K562 (cell line): ENCODE data around the gene MYO15B. TPM values are rescaled to one million over a fixed set of nuclear protein-coding genes. Genes with fewer than 3 reads are reported as not detected.

Experiments used
- ATAC-seq: fragments of 200-7000 bp; cut with Tn5 transposase; 3 replicates; pipeline ENCODE4 v1.9.1; 2020; ENCODE audit warnings: moderate library complexity
- BruUV-seq: library from RNA; stranded (reverse); fragments of 400-500 nt; replicated peaks from 2 replicates; lab custom pipeline; 2021; lab: Mats Ljungman, UMichigan
- CTCF ChIA-PET: fragments of 300-600 bp; formaldehyde crosslinking; extraction: SDS; loops from one replicate; lab custom pipeline; 2021; ENCODE audit warnings: low intra/inter-chr PET ratio; lab: Yijun Ruan, JAX
- POLR2A ChIA-PET: fragments of 300-600, 350-650 bp; sonication (Branson Sonifier 250); formaldehyde crosslinking; extraction: SDS; loops from one replicate; lab custom pipeline; 2021; ENCODE audit warnings: antibody characterized with exemption, inconsistent platforms; lab: Yijun Ruan, JAX
- DNase-seq, 4 experiments: peaks; one replicate each; pipeline versions ENCODE4 v3.0.0 to v3.0.0-alpha.2; 2011 to 2018; ENCODE audit warnings: low spot score in 3 of 4, mixed read lengths in 3 of 4; ENCODE audit errors: extremely low read depth in 1 of 4
- FAIRE-seq: peaks from 2 replicates; lab custom pipeline; 2011; peaks lifted over from hg19 to GRCh38; lab: Jason Lieb, UNC
- H2AFZ ChIP-seq: 2 replicates; pipeline ENCODE4 v1.6.0; 2011; ENCODE audit warnings: low read depth, low read length, control low read depth, inconsistent platforms
- H3K27ac ChIP-seq: fragments of 200-600 bp; 3 replicates; pipeline ENCODE4 v1.8.0; 2011; ENCODE audit warnings: low read depth, mild to moderate bottlenecking, control low read depth, inconsistent platforms, low read length, moderate library complexity, mixed read lengths; ENCODE audit errors: extremely low read depth
- H3K27me3 ChIP-seq, 2 experiments: fragments of 300-600 bp in 1 of 2; 2 replicates in 1 of 2; 3 replicates in 1 of 2; pipeline versions ENCODE4 v1.6.0 to v1.8.0; 2011; ENCODE audit warnings: inconsistent platforms in 2 of 2, low read length in 2 of 2, mild to moderate bottlenecking in 1 of 2, mixed read lengths in 1 of 2, moderate library complexity in 1 of 2; ENCODE audit not compliant: control insufficient read depth in 2 of 2, insufficient read depth in 2 of 2
- H3K36me3 ChIP-seq: fragments of 300-600 bp; 3 replicates; pipeline ENCODE4 v1.8.0; 2011; ENCODE audit warnings: mild to moderate bottlenecking, low read length, inconsistent platforms; ENCODE audit not compliant: control insufficient read depth, insufficient read depth
- H3K4me1 ChIP-seq, 2 experiments: fragments of 200-600 bp in 1 of 2; replicated peaks in 1 of 2; 2 replicates in 1 of 2; 3 replicates in 1 of 2; pipeline versions ENCODE4 v1.5.1 to v1.8.0; 2011; ENCODE audit warnings: inconsistent platforms in 2 of 2, low read length in 2 of 2, mild to moderate bottlenecking in 1 of 2, mixed read lengths in 1 of 2, moderate library complexity in 1 of 2; ENCODE audit not compliant: control insufficient read depth in 2 of 2, insufficient read depth in 2 of 2
- H3K4me2 ChIP-seq: 2 replicates; pipeline ENCODE4 v1.6.1; 2011; ENCODE audit warnings: low read length, control low read depth, inconsistent platforms, mixed read lengths; ENCODE audit not compliant: insufficient read depth
- H3K4me3 ChIP-seq: fragments of 200-600 bp; sonication (generic), shearing (Covaris generic); 2 replicates; pipeline ENCODE4 v1.5.1; 2016; ENCODE audit warnings: control low read depth, inconsistent platforms
- H3K79me2 ChIP-seq: fragments of 200-600 bp; 3 replicates; pipeline ENCODE4 v1.8.0; 2011; ENCODE audit warnings: low read length, inconsistent platforms; ENCODE audit not compliant: control insufficient read depth, insufficient read depth
- H3K9ac ChIP-seq, 2 experiments: 2 replicates each; pipeline versions ENCODE4 v1.6.0 to v1.6.1; 2011; ENCODE audit warnings: low read depth in 2 of 2, low read length in 2 of 2, control low read depth in 1 of 2, inconsistent platforms in 1 of 2, mild to moderate bottlenecking in 1 of 2, mixed read lengths in 1 of 2; ENCODE audit not compliant: insufficient read depth in 1 of 2
- H3K9me1 ChIP-seq: one replicate; pipeline ENCODE4 v1.6.0; 2011; ENCODE audit warnings: inconsistent platforms, mild to moderate bottlenecking, low read length, moderate library complexity; ENCODE audit not compliant: control insufficient read depth, insufficient read depth
- H3K9me3 ChIP-seq: replicated peaks from 2 replicates; pipeline ENCODE4 v1.5.1; 2011; ENCODE audit warnings: low read depth, low read length, inconsistent platforms; ENCODE audit not compliant: control insufficient read depth, insufficient read depth
- H4K20me1 ChIP-seq: replicated peaks from 2 replicates; pipeline ENCODE4 v1.6.1; 2011; ENCODE audit warnings: low read length, inconsistent platforms, mixed read lengths; ENCODE audit not compliant: control insufficient read depth, insufficient read depth
- ELF4 ChIP-seq: fragments of 450-650 bp; formaldehyde crosslinking; IDR thresholded peaks from 2 replicates; pipeline ENCODE4 v1.4.0; 2022; ENCODE audit warnings: missing genetic modification characterization
- ZNF253 ChIP-seq: fragments of 250-450 bp; sonication (Bioruptor Pico); conservative IDR thresholded peaks from 2 replicates; pipeline ENCODE4 v1.6.1; 2021; ENCODE audit warnings: mild to moderate bottlenecking
- WGBS: fragments of 100-300 bp; shearing (Covaris generic); methylation state at CpG from one replicate; pipeline ENCODE4 v1.1.6; 2016; ENCODE audit warnings: low coverage, mixed read lengths; ENCODE audit not compliant: insufficient coverage; ENCODE audit errors: missing lambda C conversion rate; 5-methylcytosine and 5-hydroxymethylcytosine counted together
- in situ Hi-C: fragments of 300-500 bp; cut with MboI; formaldehyde crosslinking; loops from 4 replicates; pipeline ENCODE4 v1.15.0; 2018; ENCODE audit warnings: inconsistent platforms, mixed read lengths
- intact Hi-C: fragments of 100-400 bp; cut with micrococcal nuclease; formaldehyde crosslinking; loops from 2 replicates; pipeline ENCODE4 v1.14.2; 2022
- polyA plus RNA-seq, 8 experiments: library from polyadenylated mRNA; depleted of rRNA in 4 of 8; stranded (reverse) in 5 of 8; unstranded in 3 of 8; fragments of >200 nt; fragmentation: Nextera tagmentation in 2 of 8; fragmentation: Illumina TruSeq in 1 of 8; extraction: Ambion mirVana in 2 of 8; extraction: Trizol in 1 of 8; gene quantifications; 2 replicates each; pipeline versions ENCODE4 v1.2.1 to v1.2.3, GENCODE V29; 2011 to 2014; ENCODE audit warnings: inconsistent platforms in 1 of 8, missing spikeins in 1 of 8
- total RNA-seq, 7 experiments: library from RNA; depleted of rRNA in 6 of 7; stranded (reverse); fragments of >200 nt in 6 of 7; fragmentation: Illumina TruSeq in 2 of 7; extraction: Trizol in 2 of 7; gene quantifications; 2 replicates each; pipeline versions ENCODE4 v1.2.1 to v1.2.3, GENCODE V29; 2011 to 2021; ENCODE audit warnings: low replicate concordance in 1 of 7
- TF ChIP-seq, protein P1 (sequence below), 2 experiments: fragments of 150-350 bp in 1 of 2; IDR thresholded peaks; 2 replicates each; pipeline ENCODE4 v1.6.1; 2012 to 2016; ENCODE audit warnings: low read depth in 2 of 2, low read length in 2 of 2, mild to moderate bottlenecking in 1 of 2, moderate library complexity in 1 of 2

The MYO15B gene
- total and polyA plus RNA-seq, 9 of the 15 experiments (the other 6 are each of a cell fraction or from before 2014, with no cell fraction given) = 0.05 to 3.1 (median 0.83) TPM; not detected in 2

DNA sequence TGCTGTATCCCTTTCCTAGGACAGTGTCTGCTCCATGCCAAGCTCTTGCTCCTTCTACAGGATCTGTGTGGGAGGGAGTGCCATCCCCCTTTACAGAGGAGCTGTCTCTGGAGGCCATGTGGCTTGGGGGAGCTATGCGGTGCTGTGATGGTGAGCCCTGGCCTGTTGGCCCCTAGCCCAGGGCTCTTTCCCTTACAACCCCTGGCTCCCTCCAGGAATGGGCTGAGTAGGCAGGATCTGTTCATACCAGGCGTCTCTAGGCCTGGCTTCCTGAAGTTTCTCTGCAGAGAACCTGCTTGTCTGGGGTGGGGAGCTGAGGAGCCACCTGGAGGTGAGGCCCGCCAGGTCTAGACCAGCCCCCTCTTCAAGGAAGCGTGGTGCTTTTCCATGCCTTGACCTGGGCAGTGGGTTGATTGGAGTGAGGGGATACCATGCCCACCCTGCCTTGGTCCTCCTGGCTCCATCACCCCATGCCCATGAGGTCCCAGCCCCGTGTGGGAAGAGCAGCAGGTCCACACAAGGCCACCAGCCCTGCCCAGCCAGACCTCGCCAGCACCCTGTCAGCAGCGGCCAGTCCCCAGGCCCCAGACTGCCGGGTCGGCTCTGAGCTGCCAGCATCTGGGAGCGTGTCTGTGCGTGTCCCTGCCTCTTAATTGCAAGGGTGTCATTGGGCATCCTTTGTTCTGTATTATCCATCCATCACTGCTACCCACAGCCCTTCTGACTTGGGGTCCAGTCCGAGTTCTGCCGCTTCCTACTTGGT is 47.5 kb upstream of the MYO15B start:
- Histone ChIP-seq H3K4me1 (peaks cover 6 to 40% of the 10 kb centered on the region in 2 experiments; a peak in 3 of 5 replicates), H2AFZ (no peak overlapping the region), H3K36me3 (no peaks in the 10 kb centered on the region), H3K9ac (peak overlapping the region in 1 of 2 experiments; percentile 58; a peak in 1 of 4 replicates), H3K27ac (no peak overlapping the region), H4K20me1 (peaks cover 13% of the 10 kb centered on the region; the same call in 1 of the 2 replicates), H3K4me3 (no peak overlapping the region), H3K9me1 (no peaks in the 10 kb centered on the region), H3K79me2 (no peaks in the 10 kb centered on the region), H3K27me3 (no peaks in the 10 kb centered on the region), H3K9me3 (no peaks in the 10 kb centered on the region), H3K4me2 (no peak overlapping the region)
- no peak for FAIRE-seq
- 71% methylated on average over 12 of the region's 13 CpGs for WGBS
- BruUV-seq = no TSS peak
- in situ Hi-C loops = no loop called here
- ChIA-PET CTCF (no interaction called here), POLR2A (interaction anchor here (0.6 kb wide), 1 partner anchor 250 kb away, joined by 3 read pairs; no protein-coding TSS in a partner anchor)
- no peak for ATAC-seq
- no peak for TF ChIP-seq ZNF253 (CRISPR knock-in tag)
- TF ChIP-seq ELF4 (CRISPR knock-in tag) = no peak
- TF ChIP-seq, protein P1, sequence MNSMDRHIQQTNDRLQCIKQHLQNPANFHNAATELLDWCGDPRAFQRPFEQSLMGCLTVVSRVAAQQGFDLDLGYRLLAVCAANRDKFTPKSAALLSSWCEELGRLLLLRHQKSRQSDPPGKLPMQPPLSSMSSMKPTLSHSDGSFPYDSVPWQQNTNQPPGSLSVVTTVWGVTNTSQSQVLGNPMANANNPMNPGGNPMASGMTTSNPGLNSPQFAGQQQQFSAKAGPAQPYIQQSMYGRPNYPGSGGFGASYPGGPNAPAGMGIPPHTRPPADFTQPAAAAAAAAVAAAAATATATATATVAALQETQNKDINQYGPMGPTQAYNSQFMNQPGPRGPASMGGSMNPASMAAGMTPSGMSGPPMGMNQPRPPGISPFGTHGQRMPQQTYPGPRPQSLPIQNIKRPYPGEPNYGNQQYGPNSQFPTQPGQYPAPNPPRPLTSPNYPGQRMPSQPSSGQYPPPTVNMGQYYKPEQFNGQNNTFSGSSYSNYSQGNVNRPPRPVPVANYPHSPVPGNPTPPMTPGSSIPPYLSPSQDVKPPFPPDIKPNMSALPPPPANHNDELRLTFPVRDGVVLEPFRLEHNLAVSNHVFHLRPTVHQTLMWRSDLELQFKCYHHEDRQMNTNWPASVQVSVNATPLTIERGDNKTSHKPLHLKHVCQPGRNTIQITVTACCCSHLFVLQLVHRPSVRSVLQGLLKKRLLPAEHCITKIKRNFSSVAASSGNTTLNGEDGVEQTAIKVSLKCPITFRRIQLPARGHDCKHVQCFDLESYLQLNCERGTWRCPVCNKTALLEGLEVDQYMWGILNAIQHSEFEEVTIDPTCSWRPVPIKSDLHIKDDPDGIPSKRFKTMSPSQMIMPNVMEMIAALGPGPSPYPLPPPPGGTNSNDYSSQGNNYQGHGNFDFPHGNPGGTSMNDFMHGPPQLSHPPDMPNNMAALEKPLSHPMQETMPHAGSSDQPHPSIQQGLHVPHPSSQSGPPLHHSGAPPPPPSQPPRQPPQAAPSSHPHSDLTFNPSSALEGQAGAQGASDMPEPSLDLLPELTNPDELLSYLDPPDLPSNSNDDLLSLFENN (IDR thresholded peaks at IDR 0.05; ENCODE audit: low read depth in 2 of 2, low read length in 2 of 2) = no peak
- DNase-seq = no peak
- intact Hi-C loops = no loop called here
